K562 (cell line): ENCODE data around the gene BRPF1. TPM values are rescaled to one million over a fixed set of nuclear protein-coding genes. Genes with fewer than 3 reads are reported as not detected.

Experiments used
- ASH1L ChIP-seq: fragments of 450-650 bp; IDR thresholded peaks from 2 replicates; pipeline ENCODE4 v1.6.1; 2018; ENCODE audit warnings: borderline replicate concordance, mild to moderate bottlenecking, low read depth; ENCODE audit not compliant: partially characterized antibody
- CHD2 ChIP-seq: IDR thresholded peaks from 2 replicates; pipeline ENCODE4 v1.6.1; 2011; ENCODE audit warnings: low read depth, low read length
- CSDE1 ChIP-seq, 2 experiments: fragments of 450-650 bp; IDR thresholded peaks; 2 replicates each; pipeline ENCODE4 v1.6.1; 2016; ENCODE audit warnings: mild to moderate bottlenecking in 1 of 2
- EHMT2 ChIP-seq: fragments of 450-650 bp; IDR thresholded peaks from 2 replicates; pipeline ENCODE4 v1.6.1; 2018; ENCODE audit warnings: antibody characterized with exemption
- FOS ChIP-seq: IDR thresholded peaks from 3 replicates; pipeline ENCODE4 v1.6.1; 2011; ENCODE audit not compliant: insufficient read length; ENCODE audit errors: extremely low read depth
- GATA2 ChIP-seq: sonication (generic); formaldehyde crosslinking; IDR thresholded peaks from 2 replicates; pipeline ENCODE4 v1.4.0; 2020; ENCODE audit warnings: mild to moderate bottlenecking, missing genetic modification reagents
- HDAC2 ChIP-seq: fragments of 450-650 bp; IDR thresholded peaks from 2 replicates; pipeline ENCODE4 v1.6.1; 2016; ENCODE audit warnings: mild to moderate bottlenecking
- PHB ChIP-seq: fragments of 250-450 bp; sonication (Bioruptor Pico); IDR thresholded peaks from 2 replicates; pipeline ENCODE4 v1.5.0; 2021
- SETDB1 ChIP-seq: IDR thresholded peaks from one replicate; pipeline ENCODE4 v1.6.1; 2012; ENCODE audit warnings: low read length, control low read depth, inconsistent platforms
- SIX5 ChIP-seq, 2 experiments: IDR thresholded peaks; 2 replicates each; pipeline ENCODE4 v1.6.1; 2011; ENCODE audit warnings: low read length in 2 of 2, borderline replicate concordance in 1 of 2, low read depth in 1 of 2, mild to moderate bottlenecking in 1 of 2, moderate library complexity in 1 of 2; ENCODE audit not compliant: insufficient read depth in 1 of 2
- TAF9B ChIP-seq: fragments of 450-650 bp; IDR thresholded peaks from 2 replicates; pipeline ENCODE4 v1.6.1; 2018; ENCODE audit warnings: mild to moderate bottlenecking; ENCODE audit not compliant: partially characterized antibody
- TCF3 ChIP-seq: sonication (generic); formaldehyde crosslinking; IDR thresholded peaks from 2 replicates; pipeline ENCODE4 v1.4.0; 2020; ENCODE audit warnings: mild to moderate bottlenecking, missing genetic modification reagents
- ZNF24 ChIP-seq: fragments of 450-650 bp; IDR thresholded peaks from 2 replicates; pipeline ENCODE4 v1.6.1; 2016
- polyA plus RNA-seq, 8 experiments: library from polyadenylated mRNA; depleted of rRNA in 4 of 8; stranded (reverse) in 5 of 8; unstranded in 3 of 8; fragments of >200 nt; fragmentation: Nextera tagmentation in 2 of 8; fragmentation: Illumina TruSeq in 1 of 8; extraction: Ambion mirVana in 2 of 8; extraction: Trizol in 1 of 8; gene quantifications; 2 replicates each; pipeline versions ENCODE4 v1.2.1 to v1.2.3, GENCODE V29; 2011 to 2014; ENCODE audit warnings: inconsistent platforms in 1 of 8, missing spikeins in 1 of 8
- total RNA-seq, 7 experiments: library from RNA; depleted of rRNA in 6 of 7; stranded (reverse); fragments of >200 nt in 6 of 7; fragmentation: Illumina TruSeq in 2 of 7; extraction: Trizol in 2 of 7; gene quantifications; 2 replicates each; pipeline versions ENCODE4 v1.2.1 to v1.2.3, GENCODE V29; 2011 to 2021; ENCODE audit warnings: low replicate concordance in 1 of 7
- TF ChIP-seq, protein P1 (sequence below): sonication (generic); IDR thresholded peaks from 2 replicates; pipeline ENCODE4 v1.6.1; 2016
- TF ChIP-seq, protein P2 (sequence below): fragments of 450-650 bp; IDR thresholded peaks from 2 replicates; pipeline ENCODE4 v1.7.0; 2016; ENCODE audit warnings: borderline replicate concordance
- TF ChIP-seq, protein P3 (sequence below): fragments of 450-650 bp; IDR thresholded peaks from 2 replicates; pipeline ENCODE4 v1.6.1; 2018; ENCODE audit not compliant: partially characterized antibody
- TF ChIP-seq, protein P4 (sequence below): IDR thresholded peaks from 2 replicates; pipeline ENCODE4 v1.6.1; 2012; ENCODE audit warnings: low read depth, low read length, improper control_type of control experiment, borderline replicate concordance
- TF ChIP-seq, protein P5 (sequence below): fragments of 450-650 bp; conservative IDR thresholded peaks from 2 replicates; pipeline ENCODE4 v1.6.1; 2016; ENCODE audit warnings: missing genetic modification characterization, low read depth, mild to moderate bottlenecking, control low read depth, missing compliant biosample characterization

BRPF1 gene
- total and polyA plus RNA-seq, 9 of the 15 experiments (the other 6 are each of a cell fraction or from before 2014, with no cell fraction given) = 1.1 to 40.2 (median 23.5) TPM

DNA sequence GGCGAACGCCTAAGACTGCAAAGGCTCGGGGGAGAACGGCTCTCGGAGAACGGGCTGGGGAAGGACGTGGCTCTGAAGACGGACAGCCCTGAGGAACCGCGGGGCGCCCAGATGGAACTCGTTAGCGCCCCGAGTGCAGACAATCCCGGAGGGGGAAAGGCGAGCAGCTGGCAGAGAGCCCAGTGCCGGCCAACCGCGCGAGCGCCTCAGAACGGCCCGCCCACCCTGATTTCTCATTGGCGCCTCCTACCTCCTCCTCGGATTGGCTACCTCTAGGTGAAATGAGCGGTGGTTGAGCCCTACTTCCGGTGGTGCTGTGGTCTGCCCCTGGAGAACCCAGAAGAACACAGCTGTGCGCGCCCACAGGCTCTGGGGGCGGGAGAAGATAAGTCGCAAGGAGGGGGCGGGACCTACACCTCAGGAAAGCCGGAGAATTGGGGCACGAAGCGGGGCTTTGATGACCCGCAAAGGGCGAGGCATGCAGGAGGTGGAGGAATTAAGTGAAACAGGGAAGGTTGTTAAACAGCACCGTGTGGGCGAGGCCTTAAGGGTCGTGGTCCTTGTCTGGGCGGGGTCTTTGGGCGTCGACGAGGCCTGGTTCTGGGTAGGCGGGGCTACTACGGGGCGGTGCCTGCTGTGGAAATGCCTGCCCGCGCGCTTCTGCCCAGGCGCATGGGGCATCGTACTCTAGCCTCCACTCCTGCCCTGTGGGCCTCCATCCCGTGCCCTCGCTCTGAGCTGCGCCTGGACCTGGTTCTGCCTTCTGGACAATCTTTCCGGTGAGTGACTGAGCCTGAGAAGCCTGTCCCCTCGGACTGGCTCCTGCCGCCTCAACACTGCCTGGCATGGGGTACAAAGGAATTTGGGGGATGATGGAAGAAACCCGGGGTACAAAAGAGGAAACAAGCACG lies 18.4 kb downstream of the BRPF1 start, which contains the start of gene OGG1 (continued):
- TF ChIP-seq, protein P1, sequence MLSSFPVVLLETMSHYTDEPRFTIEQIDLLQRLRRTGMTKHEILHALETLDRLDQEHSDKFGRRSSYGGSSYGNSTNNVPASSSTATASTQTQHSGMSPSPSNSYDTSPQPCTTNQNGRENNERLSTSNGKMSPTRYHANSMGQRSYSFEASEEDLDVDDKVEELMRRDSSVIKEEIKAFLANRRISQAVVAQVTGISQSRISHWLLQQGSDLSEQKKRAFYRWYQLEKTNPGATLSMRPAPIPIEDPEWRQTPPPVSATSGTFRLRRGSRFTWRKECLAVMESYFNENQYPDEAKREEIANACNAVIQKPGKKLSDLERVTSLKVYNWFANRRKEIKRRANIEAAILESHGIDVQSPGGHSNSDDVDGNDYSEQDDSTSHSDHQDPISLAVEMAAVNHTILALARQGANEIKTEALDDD = no peak
- TF ChIP-seq HDAC2 = no peak; the same call in 1 of the 2 replicates
- peak; percentile 36 for TF ChIP-seq SETDB1
- TF ChIP-seq, protein P2, sequence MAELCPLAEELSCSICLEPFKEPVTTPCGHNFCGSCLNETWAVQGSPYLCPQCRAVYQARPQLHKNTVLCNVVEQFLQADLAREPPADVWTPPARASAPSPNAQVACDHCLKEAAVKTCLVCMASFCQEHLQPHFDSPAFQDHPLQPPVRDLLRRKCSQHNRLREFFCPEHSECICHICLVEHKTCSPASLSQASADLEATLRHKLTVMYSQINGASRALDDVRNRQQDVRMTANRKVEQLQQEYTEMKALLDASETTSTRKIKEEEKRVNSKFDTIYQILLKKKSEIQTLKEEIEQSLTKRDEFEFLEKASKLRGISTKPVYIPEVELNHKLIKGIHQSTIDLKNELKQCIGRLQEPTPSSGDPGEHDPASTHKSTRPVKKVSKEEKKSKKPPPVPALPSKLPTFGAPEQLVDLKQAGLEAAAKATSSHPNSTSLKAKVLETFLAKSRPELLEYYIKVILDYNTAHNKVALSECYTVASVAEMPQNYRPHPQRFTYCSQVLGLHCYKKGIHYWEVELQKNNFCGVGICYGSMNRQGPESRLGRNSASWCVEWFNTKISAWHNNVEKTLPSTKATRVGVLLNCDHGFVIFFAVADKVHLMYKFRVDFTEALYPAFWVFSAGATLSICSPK = no peak
- peak; percentile 48 for TF ChIP-seq ASH1L
- TF ChIP-seq FOS = peak; percentile 71
- TF ChIP-seq TCF3 (CRISPR knock-in tag) = peak; percentile 43; the same call in 1 of the 2 replicates
- TF ChIP-seq PHB = no peak
- TF ChIP-seq, protein P3, sequence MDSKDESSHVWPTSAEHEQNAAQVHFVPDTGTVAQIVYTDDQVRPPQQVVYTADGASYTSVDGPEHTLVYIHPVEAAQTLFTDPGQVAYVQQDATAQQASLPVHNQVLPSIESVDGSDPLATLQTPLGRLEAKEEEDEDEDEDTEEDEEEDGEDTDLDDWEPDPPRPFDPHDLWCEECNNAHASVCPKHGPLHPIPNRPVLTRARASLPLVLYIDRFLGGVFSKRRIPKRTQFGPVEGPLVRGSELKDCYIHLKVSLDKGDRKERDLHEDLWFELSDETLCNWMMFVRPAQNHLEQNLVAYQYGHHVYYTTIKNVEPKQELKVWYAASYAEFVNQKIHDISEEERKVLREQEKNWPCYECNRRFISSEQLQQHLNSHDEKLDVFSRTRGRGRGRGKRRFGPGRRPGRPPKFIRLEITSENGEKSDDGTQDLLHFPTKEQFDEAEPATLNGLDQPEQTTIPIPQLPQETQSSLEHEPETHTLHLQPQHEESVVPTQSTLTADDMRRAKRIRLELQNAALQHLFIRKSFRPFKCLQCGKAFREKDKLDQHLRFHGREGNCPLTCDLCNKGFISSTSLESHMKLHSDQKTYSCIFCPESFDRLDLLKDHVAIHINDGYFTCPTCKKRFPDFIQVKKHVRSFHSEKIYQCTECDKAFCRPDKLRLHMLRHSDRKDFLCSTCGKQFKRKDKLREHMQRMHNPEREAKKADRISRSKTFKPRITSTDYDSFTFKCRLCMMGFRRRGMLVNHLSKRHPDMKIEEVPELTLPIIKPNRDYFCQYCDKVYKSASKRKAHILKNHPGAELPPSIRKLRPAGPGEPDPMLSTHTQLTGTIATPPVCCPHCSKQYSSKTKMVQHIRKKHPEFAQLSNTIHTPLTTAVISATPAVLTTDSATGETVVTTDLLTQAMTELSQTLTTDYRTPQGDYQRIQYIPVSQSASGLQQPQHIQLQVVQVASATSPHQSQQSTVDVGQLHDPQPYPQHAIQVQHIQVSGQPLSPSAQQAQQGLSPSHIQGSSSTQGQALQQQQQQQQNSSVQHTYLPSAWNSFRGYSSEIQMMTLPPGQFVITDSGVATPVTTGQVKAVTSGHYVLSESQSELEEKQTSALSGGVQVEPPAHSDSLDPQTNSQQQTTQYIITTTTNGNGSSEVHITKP = peak; percentile 97
- TF ChIP-seq TAF9B = peak; percentile 56
- TF ChIP-seq CSDE1 (IDR thresholded peaks at IDR 0.05) = no peak
- peak; percentile 57 for TF ChIP-seq CHD2
- no peak for TF ChIP-seq SIX5 (IDR thresholded peaks at IDR 0.05; ENCODE audit: borderline replicate concordance in 1 of 2, insufficient read depth in 1 of 2, low read depth in 1 of 2, low read length in 2 of 2)
- no peak for TF ChIP-seq GATA2
- TF ChIP-seq ZNF24 = no peak
- TF ChIP-seq, protein P4, sequence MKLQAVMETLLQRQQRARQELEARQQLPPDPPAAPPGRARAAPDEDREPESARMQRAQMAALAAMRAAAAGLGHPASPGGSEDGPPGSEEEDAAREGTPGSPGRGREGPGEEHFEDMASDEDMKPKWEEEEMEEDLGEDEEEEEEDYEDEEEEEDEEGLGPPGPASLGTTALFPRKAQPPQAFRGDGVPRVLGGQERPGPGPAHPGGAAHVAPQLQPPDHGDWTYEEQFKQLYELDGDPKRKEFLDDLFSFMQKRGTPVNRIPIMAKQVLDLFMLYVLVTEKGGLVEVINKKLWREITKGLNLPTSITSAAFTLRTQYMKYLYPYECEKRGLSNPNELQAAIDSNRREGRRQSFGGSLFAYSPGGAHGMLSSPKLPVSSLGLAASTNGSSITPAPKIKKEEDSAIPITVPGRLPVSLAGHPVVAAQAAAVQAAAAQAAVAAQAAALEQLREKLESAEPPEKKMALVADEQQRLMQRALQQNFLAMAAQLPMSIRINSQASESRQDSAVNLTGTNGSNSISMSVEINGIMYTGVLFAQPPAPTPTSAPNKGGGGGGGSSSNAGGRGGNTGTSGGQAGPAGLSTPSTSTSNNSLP = 0 out of 2 replicates have a peak, but pooled peaks have one; percentile 18
- TF ChIP-seq EHMT2 = no peak
- TF ChIP-seq, protein P5, sequence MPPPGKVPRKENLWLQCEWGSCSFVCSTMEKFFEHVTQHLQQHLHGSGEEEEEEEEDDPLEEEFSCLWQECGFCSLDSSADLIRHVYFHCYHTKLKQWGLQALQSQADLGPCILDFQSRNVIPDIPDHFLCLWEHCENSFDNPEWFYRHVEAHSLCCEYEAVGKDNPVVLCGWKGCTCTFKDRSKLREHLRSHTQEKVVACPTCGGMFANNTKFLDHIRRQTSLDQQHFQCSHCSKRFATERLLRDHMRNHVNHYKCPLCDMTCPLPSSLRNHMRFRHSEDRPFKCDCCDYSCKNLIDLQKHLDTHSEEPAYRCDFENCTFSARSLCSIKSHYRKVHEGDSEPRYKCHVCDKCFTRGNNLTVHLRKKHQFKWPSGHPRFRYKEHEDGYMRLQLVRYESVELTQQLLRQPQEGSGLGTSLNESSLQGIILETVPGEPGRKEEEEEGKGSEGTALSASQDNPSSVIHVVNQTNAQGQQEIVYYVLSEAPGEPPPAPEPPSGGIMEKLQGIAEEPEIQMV (tag) = peak; percentile 93
